GM12878 (cell line): Measurements from ENCODE around the gene NLRC5. TPM values are rescaled to one million over a fixed set of nuclear protein-coding genes. Genes with fewer than 3 reads are reported as not detected.

Experiments
- ATAC-seq: fragments of 200-7000 bp; cut with Tn5 transposase; 3 replicates; pipeline ENCODE4 v1.9.1; 2020; ENCODE audit warnings: mild to moderate bottlenecking, moderate library complexity
- BruUV-seq: library from RNA; stranded (reverse); fragments of 400-500 nt; replicated peaks from 2 replicates; lab custom pipeline; 2021; lab: Mats Ljungman, UMichigan
- CTCF ChIA-PET: fragments of 300-600 bp; sonication (Branson Sonifier 250); formaldehyde crosslinking; extraction: SDS; loops from one replicate; lab custom pipeline; 2021; ENCODE audit warnings: inconsistent platforms; lab: Yijun Ruan, JAX
- POLR2A ChIA-PET: fragments of 350-600 bp; formaldehyde crosslinking; extraction: SDS; loops from one replicate; lab custom pipeline; 2021; ENCODE audit warnings: inconsistent platforms; lab: Charles Lee
- RAD21 ChIA-PET: fragments of 300-600 bp; sonication (Branson Sonifier 250); formaldehyde crosslinking; loops from one replicate; lab custom pipeline; 2023; ENCODE audit warnings: antibody characterized with exemption; ENCODE audit not compliant: unreplicated experiment; lab: Charles Lee
- SMC1A ChIA-PET: fragments of 300-600 bp; sonication (Branson Sonifier 250); formaldehyde crosslinking; loops from one replicate; lab custom pipeline; 2023; ENCODE audit not compliant: unreplicated experiment, uncharacterized antibody; lab: Charles Lee
- DNase-seq: peaks from one replicate; pipeline ENCODE4 v3.0.0-alpha.2; 2011; ENCODE audit warnings: low read depth, low spot score
- FAIRE-seq: peaks from 3 replicates; lab custom pipeline; 2011; peaks lifted over from hg19 to GRCh38; lab: Jason Lieb, UNC
- H2AFZ ChIP-seq: 2 replicates; pipeline ENCODE4 v1.6.0; 2011; ENCODE audit warnings: low read depth, low read length, control low read depth; ENCODE audit not compliant: control insufficient read depth
- H3K27ac ChIP-seq: 2 replicates; pipeline ENCODE4 v1.5.1; 2011; ENCODE audit warnings: control low read depth; ENCODE audit not compliant: control insufficient read depth, insufficient read depth
- H3K27me3 ChIP-seq, 2 experiments: replicated peaks in 1 of 2; 2 replicates each; pipeline versions ENCODE4 v1.6.0 to v1.6.1; 2011; ENCODE audit warnings: low read length in 1 of 2; ENCODE audit not compliant: control insufficient read depth in 2 of 2, insufficient read depth in 2 of 2
- H3K36me3 ChIP-seq, 2 experiments: 2 replicates each; pipeline ENCODE4 v1.5.1; 2011; ENCODE audit warnings: low read length in 1 of 2; ENCODE audit not compliant: control insufficient read depth in 2 of 2, insufficient read depth in 2 of 2
- H3K4me1 ChIP-seq: 2 replicates; pipeline ENCODE4 v1.6.1; 2011; ENCODE audit warnings: mild to moderate bottlenecking, low read length, moderate library complexity, mixed read lengths; ENCODE audit not compliant: control insufficient read depth, insufficient read depth
- H3K4me2 ChIP-seq: 2 replicates; pipeline ENCODE4 v1.6.0; 2011; ENCODE audit warnings: control low read depth; ENCODE audit not compliant: control insufficient read depth, insufficient read depth
- H3K4me3 ChIP-seq: fragments of 200-600 bp; sonication (generic); 2 replicates; pipeline ENCODE4 v1.5.1; 2016
- H3K79me2 ChIP-seq: 2 replicates; pipeline ENCODE4 v1.6.0; 2011; ENCODE audit warnings: low read length; ENCODE audit not compliant: control insufficient read depth, insufficient read depth
- H3K9ac ChIP-seq: 2 replicates; pipeline ENCODE4 v1.8.0; 2011; ENCODE audit warnings: low read length, control low read depth, mixed read lengths; ENCODE audit not compliant: control insufficient read depth, insufficient read depth
- H3K9me3 ChIP-seq: replicated peaks from 3 replicates; pipeline ENCODE4 v1.5.1; 2011; ENCODE audit warnings: mild to moderate bottlenecking, low read length; ENCODE audit not compliant: control insufficient read depth, insufficient read depth
- H4K20me1 ChIP-seq: 2 replicates; pipeline ENCODE4 v1.6.0; 2011; ENCODE audit not compliant: control insufficient read depth, insufficient read depth
- E2F8 ChIP-seq: fragments of 450-650 bp; IDR thresholded peaks from 2 replicates; pipeline ENCODE4 v1.6.1; 2018; ENCODE audit warnings: mild to moderate bottlenecking, low read depth, moderate library complexity; ENCODE audit not compliant: partially characterized antibody
- MLLT1 ChIP-seq: fragments of 450-650 bp; IDR thresholded peaks from 2 replicates; pipeline ENCODE4 v1.6.1; 2016; ENCODE audit warnings: mild to moderate bottlenecking
- POU2F2 ChIP-seq: IDR thresholded peaks from 3 replicates; pipeline ENCODE4 v1.6.1; 2011; ENCODE audit warnings: low read depth, mild to moderate bottlenecking, low read length, borderline replicate concordance
- WGBS: methylation state at CpG from one replicate; pipeline ENCODE4 v1.1.6; 2016; ENCODE audit warnings: low lambda C conversion rate; ENCODE audit not compliant: insufficient replicate concordance, insufficient coverage; ENCODE audit errors: missing lambda C conversion rate; 5-methylcytosine and 5-hydroxymethylcytosine counted together
- in situ Hi-C: fragments of 300-500 bp; cut with MboI; formaldehyde crosslinking; loops from 9 replicates; pipeline ENCODE4 v1.14.3; 2018; ENCODE audit warnings: mixed read lengths
- intact Hi-C: fragments of 100-400 bp; cut with micrococcal nuclease; formaldehyde crosslinking; loops from one replicate; pipeline ENCODE4 v1.14.2; 2022; ENCODE audit not compliant: unreplicated experiment
- polyA plus RNA-seq, 11 experiments: library from polyadenylated mRNA; depleted of rRNA in 4 of 11; unstranded in 6 of 11; stranded (reverse) in 5 of 11; fragments of >200 nt; fragmentation: Nextera tagmentation in 4 of 11; fragmentation: Illumina TruSeq in 1 of 11; extraction: Ambion mirVana in 4 of 11; extraction: Trizol in 1 of 11; gene quantifications; 1 replicate in 1 of 11; 2 replicates in 10 of 11; pipeline versions ENCODE4 v1.2.1 to v1.2.3, GENCODE V29; 2011 to 2016; ENCODE audit warnings: inconsistent platforms in 2 of 11, missing spikeins in 2 of 11, low read depth in 1 of 11
- total RNA-seq, 4 experiments: library from RNA; depleted of rRNA in 3 of 4; stranded (reverse); fragments of >200 nt in 3 of 4; fragmentation: Illumina TruSeq in 1 of 4; extraction: Trizol in 1 of 4; gene quantifications; 2 replicates each; pipeline versions ENCODE4 v1.2.1 to v1.2.3, GENCODE V29; 2013 to 2021

NLRC5 gene
- total and polyA plus RNA-seq, 10 of the 15 experiments (the other 5 are each of a cell fraction or from before 2014, with no cell fraction given), result 13.1 to 105 (median 57.3) TPM

GRCh38 chr16:57013229-57013628 lies 23.9 kb downstream of the NLRC5 start:
- no peak overlapping the region; the same call in 1 of the 2 replicates for H3K9ac ChIP-seq
- no peaks in the 10 kb centered on the region for H3K9me3 ChIP-seq
- intact Hi-C loops, result no loop called here
- peaks cover 40% of the 10 kb centered on the region for H3K79me2 ChIP-seq
- peaks cover 8 to 9% of the 10 kb centered on the region in 2 experiments for H3K36me3 ChIP-seq
- no peak for DNase-seq
- H2AFZ ChIP-seq, result no peak overlapping the region; the same call in 1 of the 2 replicates
- CTCF ChIA-PET, result interaction anchor here (1.0 to 4.8 kb wide), 8 partner anchors 9 to 48 kb away, joined by 3 to 21 read pairs (median 4); no protein-coding TSS in a partner anchor
- POLR2A ChIA-PET, result interaction anchor here (0.9 to 6.6 kb wide), 5 partner anchors 9 to 33 kb away, joined by 3 to 40 read pairs (median 4); no protein-coding TSS in a partner anchor
- RAD21 ChIA-PET, result interaction anchor here (0.8 to 4.7 kb wide), 9 partner anchors 10 to 48 kb away, joined by 3 to 26 read pairs (median 5); no protein-coding TSS in a partner anchor
- no peaks in the 10 kb centered on the region for H4K20me1 ChIP-seq
- no peaks in the 10 kb centered on the region for H3K27me3 ChIP-seq
- in situ Hi-C loops, result no loop called here
- no TSS peak for BruUV-seq
- WGBS, result 48% methylated on average over 2 of the region's 2 CpGs
- H3K4me2 ChIP-seq, result peak overlapping the region; percentile 80
- no peak overlapping the region for H3K4me3 ChIP-seq
- H3K27ac ChIP-seq, result peak overlapping the region; percentile 95
- SMC1A ChIA-PET, result interaction anchor here (0.7 to 20.8 kb wide), 8 partner anchors 9 to 76 kb away, joined by 3 to 604 read pairs (median 8); partner anchors contain the start of genes CETP and NLRC5
- FAIRE-seq, result no peak
- TF ChIP-seq E2F8 (no peak), POU2F2 (no peak), MLLT1 (no peak)
- peaks cover 47% of the 10 kb centered on the region for H3K4me1 ChIP-seq
- no peak for ATAC-seq
